NT2/D1 (cell line): ENCODE data around the gene CIB4.

Experiments used
- DNase-seq: peaks from one replicate; pipeline ENCODE4 v3.0.0-alpha.2; 2011; ENCODE audit warnings: low read depth, low spot score
- H3K27me3 ChIP-seq: 2 replicates; pipeline ENCODE4 v1.6.0; 2011; ENCODE audit warnings: mild to moderate bottlenecking; ENCODE audit not compliant: insufficient read length, insufficient read depth
- H3K36me3 ChIP-seq: 2 replicates; pipeline ENCODE4 v1.6.1; 2011; ENCODE audit warnings: mild to moderate bottlenecking, low read length, mixed read lengths; ENCODE audit not compliant: insufficient read depth, insufficient read length
- H3K4me1 ChIP-seq: 2 replicates; pipeline ENCODE4 v1.5.1; 2011; ENCODE audit not compliant: insufficient read depth, insufficient read length
- H3K4me3 ChIP-seq: 2 replicates; pipeline ENCODE4 v1.5.1; 2011; ENCODE audit warnings: low read depth; ENCODE audit not compliant: insufficient read length
- H3K9ac ChIP-seq: 2 replicates; pipeline ENCODE4 v1.6.0; 2011; ENCODE audit warnings: low read depth; ENCODE audit not compliant: insufficient read length
- H3K9me3 ChIP-seq: 2 replicates; pipeline ENCODE4 v1.5.1; 2011; ENCODE audit warnings: mild to moderate bottlenecking, low read length; ENCODE audit not compliant: insufficient read depth
- SUZ12 ChIP-seq: IDR thresholded peaks from 2 replicates; pipeline ENCODE4 v1.6.1; 2011; ENCODE audit not compliant: insufficient read length, insufficient read depth; ENCODE audit errors: extremely low read depth
- YY1 ChIP-seq: IDR thresholded peaks from 2 replicates; pipeline ENCODE4 v1.6.1; 2011; ENCODE audit not compliant: insufficient read length, insufficient read depth
- ZNF274 ChIP-seq: IDR thresholded peaks from 2 replicates; pipeline ENCODE4 v1.6.1; 2011; ENCODE audit warnings: mild to moderate bottlenecking, low read depth, low read length

CIB4 gene

GRCh38 chr2:26581266-26581990 is 59.7 kb downstream of the CIB4 start:
- TF ChIP-seq SUZ12 (no peak), YY1 (no peak), ZNF274 (no peak)
- Histone ChIP-seq H3K36me3 (no peaks in the 10 kb centered on the region), H3K9ac (no peak overlapping the region), H3K4me1 (peaks cover 14% of the 10 kb centered on the region), H3K27me3 (peaks cover 11% of the 10 kb centered on the region), H3K4me3 (no peak overlapping the region), H3K9me3 (no peaks in the 10 kb centered on the region)
- DNase-seq: no peak

GRCh38 chr2:26580751-26581150 is 60.4 kb downstream of the CIB4 start:
- Histone ChIP-seq H3K9ac (no peak overlapping the region), H3K36me3 (no peaks in the 10 kb centered on the region), H3K4me1 (peaks cover 16% of the 10 kb centered on the region), H3K4me3 (no peak overlapping the region), H3K9me3 (no peaks in the 10 kb centered on the region), H3K27me3 (peaks cover 11% of the 10 kb centered on the region)
- no peak for DNase-seq
- TF ChIP-seq YY1: no peak
- TF ChIP-seq ZNF274: no peak

DNA sequence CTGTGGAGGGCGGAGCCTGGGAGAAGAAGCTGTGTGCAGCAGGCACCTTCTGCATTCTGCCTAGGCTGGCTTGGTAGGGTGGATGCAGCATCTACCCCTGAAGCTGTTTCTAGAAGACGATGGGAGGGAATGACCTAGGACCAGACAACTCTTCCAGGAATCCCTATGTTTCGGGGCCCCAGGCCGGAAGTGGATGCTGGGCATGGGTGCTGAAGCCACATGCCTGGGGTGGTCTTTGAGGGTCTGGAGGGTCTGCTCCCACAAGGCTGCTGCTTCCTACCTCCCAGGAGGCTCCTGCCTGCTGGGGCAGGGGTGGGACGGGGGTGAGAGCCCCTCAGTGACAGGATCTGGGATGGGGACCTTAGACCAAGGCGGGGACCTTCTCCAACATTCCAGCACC is 61.0 kb downstream of the CIB4 start:
- H3K27me3 ChIP-seq: peaks cover 11% of the 10 kb centered on the region
- no peaks in the 10 kb centered on the region for H3K9me3 ChIP-seq
- TF ChIP-seq ZNF274 (no peak), YY1 (no peak), SUZ12 (no peak)
- DNase-seq: no peak
- no peak overlapping the region for H3K9ac ChIP-seq
- no peak overlapping the region for H3K4me3 ChIP-seq
- H3K36me3 ChIP-seq: no peaks in the 10 kb centered on the region
- H3K4me1 ChIP-seq: peaks cover 16% of the 10 kb centered on the region

DNA sequence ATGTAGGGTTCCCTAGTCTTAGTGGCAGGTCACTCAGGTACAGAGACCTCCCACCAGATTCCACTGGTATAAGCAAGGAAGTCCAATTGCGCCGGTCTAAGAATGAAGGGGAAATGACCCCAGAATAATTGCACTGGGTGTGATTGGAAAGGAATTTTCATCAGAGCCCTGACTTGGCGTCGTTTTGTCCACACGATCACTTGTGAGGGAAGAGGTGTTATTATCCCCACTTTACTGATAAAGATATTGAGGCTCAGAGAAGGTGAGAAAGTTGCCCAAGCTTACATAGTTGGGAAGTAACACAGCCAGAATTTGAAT is 61.5 kb downstream of the CIB4 start:
- Histone ChIP-seq H3K27me3 (peaks cover 11% of the 10 kb centered on the region), H3K36me3 (no peaks in the 10 kb centered on the region), H3K9ac (no peak overlapping the region), H3K4me1 (peaks cover 16% of the 10 kb centered on the region), H3K4me3 (no peak overlapping the region), H3K9me3 (no peaks in the 10 kb centered on the region)
- TF ChIP-seq YY1: no peak
- DNase-seq: no peak

GRCh38 chr2:26579025-26579722 is 62.0 kb downstream of the CIB4 start:
- H3K4me1 ChIP-seq: peaks cover 16% of the 10 kb centered on the region
- no peak for DNase-seq
- no peaks in the 10 kb centered on the region for H3K36me3 ChIP-seq
- H3K4me3 ChIP-seq: no peak overlapping the region
- TF ChIP-seq SUZ12 (no peak), ZNF274 (no peak), YY1 (no peak)
- H3K27me3 ChIP-seq: peaks cover 11% of the 10 kb centered on the region
- H3K9ac ChIP-seq: no peak overlapping the region
- no peaks in the 10 kb centered on the region for H3K9me3 ChIP-seq

GRCh38 chr2:26578581-26578980 is 62.6 kb downstream of the CIB4 start:
- no peak for DNase-seq
- Histone ChIP-seq H3K4me3 (no peak overlapping the region), H3K36me3 (no peaks in the 10 kb centered on the region), H3K9ac (no peak overlapping the region), H3K9me3 (no peaks in the 10 kb centered on the region), H3K4me1 (peaks cover 16% of the 10 kb centered on the region), H3K27me3 (peaks cover 11% of the 10 kb centered on the region)
- TF ChIP-seq SUZ12 (no peak), YY1 (no peak), ZNF274 (no peak)

DNA sequence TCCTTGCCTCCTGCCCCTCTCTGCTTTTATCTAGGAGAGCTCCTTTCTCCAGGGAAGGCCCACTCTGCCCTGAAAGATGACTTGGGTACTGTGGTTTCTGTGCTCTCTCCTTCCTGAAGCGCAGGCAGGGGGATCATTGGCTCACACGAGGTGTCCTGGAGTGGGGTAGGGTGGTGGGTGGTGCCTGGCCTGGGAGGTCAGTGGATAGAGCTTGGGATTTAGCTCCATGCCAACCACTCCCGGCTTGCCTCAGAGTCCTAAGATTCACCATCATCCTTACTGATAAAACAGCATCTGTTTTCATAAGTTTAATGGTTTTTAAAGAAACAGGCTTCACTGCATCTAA is 63.1 kb downstream of the CIB4 start:
- Histone ChIP-seq H3K4me1 (peaks cover 16% of the 10 kb centered on the region), H3K36me3 (no peaks in the 10 kb centered on the region), H3K27me3 (peaks cover 15% of the 10 kb centered on the region), H3K4me3 (no peak overlapping the region), H3K9ac (no peak overlapping the region), H3K9me3 (no peaks in the 10 kb centered on the region)
- no peak for DNase-seq
- no peak for TF ChIP-seq YY1
- TF ChIP-seq ZNF274: no peak
- TF ChIP-seq SUZ12: no peak
